Measurements from ENCODE around the gene DGKZ.

GRCh38 chr11:46308631-46309419 is 38.4 kb upstream of the DGKZ start:
- peak in 5 of 7 experiments; percentile 65 to 85 (median 81) for TF ChIP-seq CTCF (IDR thresholded peaks at IDR 0.05)
- TF ChIP-seq POLR2A (IDR thresholded peaks at IDR 0.05) = no peak

Measured in stomach (tissue), 4 donors.